Activated CD8-positive, alpha-beta memory T cell treated with anti-CD3 and anti-CD28 coated beads for 24 hours (primary cell): Measurements from ENCODE around the gene IDUA.
"Not testable (repeated sequence)": the region's sequence is repeated elsewhere in the genome, so short reads cannot be mapped to it uniquely, and the experiment has no call there.

ENCODE experiments used
- DNase-seq: peaks from one replicate; pipeline ENCODE4 v3.0.0-alpha.2; 2020

The IDUA gene

DNA sequence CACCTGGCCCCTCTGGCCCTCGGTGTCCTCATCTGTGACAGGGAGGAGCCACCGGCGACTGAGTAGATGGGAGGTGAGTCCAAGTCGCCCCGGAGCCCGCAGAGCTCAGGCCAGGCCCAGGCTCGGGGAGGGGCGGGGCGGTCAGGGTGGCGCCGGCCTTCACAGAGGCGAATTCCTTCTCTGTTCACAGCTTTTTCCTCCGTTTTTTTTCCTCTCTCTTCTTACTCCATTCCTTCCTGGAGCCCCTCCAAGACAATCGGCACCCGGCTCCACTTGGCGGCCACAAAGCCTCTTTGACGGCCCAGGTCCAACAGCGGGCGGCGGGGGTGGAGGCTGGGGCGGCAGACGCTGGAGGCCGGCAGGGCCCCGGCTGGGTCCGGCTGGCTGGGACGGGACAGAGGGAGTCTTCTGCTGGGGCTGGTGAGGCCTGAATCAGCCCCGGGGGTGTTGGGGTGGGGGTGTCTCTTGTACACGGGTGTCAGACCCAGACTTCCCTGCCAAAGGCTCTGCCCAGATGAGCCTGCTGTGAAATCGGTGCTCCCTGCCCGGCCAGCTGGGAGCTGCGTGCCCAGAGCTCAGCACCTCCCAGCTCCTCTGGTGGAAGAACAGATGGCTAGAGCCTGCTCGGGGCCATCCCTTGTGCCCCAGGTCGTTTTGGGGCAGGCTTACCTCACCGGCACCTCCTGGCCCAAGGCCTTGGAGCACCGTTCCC is 47.2 kb downstream of the IDUA start:
- DNase-seq: no peak

DNA sequence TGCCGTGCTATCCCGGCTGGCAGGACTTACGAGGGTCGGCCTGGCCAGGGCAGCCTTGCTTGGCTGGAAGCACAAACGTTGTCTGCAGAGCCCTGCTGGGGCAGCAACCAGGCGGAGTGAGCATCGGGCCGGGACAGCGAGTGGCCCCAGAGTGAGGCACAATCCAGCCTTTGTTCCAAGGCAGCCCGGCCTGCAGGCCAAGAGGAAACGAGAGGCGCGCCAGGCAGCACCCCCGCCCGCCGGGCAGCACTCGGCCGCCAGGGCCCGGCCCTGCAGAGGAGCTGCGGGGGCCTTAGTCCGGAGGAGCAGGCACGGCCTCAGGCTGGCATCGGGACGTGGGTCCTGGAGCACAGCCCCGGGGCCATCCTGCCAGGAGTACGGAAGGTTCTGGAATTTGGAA is 48.7 kb downstream of the IDUA start:
- no peak for DNase-seq

DNA sequence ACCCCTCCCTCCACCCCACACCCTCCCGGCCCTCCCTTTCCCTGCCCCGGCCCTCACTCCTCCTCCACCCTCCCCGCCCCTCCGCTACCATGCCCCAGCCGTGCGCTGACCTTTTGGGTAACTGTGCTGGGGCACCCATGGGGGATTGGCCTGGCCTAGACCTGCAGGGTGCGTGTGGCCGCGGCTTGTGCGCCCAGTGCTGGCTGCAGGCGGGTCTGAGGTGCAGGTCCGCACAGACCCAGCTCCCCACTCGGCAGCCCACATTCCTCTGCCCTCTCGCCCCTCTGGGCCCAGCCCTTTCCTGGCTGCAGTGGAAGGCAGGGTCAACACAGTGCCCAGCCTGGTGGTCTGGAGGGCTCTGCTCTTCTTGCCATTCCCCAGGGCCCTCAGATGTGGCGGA is 49.3 kb downstream of the IDUA start:
- no peak for DNase-seq

DNA sequence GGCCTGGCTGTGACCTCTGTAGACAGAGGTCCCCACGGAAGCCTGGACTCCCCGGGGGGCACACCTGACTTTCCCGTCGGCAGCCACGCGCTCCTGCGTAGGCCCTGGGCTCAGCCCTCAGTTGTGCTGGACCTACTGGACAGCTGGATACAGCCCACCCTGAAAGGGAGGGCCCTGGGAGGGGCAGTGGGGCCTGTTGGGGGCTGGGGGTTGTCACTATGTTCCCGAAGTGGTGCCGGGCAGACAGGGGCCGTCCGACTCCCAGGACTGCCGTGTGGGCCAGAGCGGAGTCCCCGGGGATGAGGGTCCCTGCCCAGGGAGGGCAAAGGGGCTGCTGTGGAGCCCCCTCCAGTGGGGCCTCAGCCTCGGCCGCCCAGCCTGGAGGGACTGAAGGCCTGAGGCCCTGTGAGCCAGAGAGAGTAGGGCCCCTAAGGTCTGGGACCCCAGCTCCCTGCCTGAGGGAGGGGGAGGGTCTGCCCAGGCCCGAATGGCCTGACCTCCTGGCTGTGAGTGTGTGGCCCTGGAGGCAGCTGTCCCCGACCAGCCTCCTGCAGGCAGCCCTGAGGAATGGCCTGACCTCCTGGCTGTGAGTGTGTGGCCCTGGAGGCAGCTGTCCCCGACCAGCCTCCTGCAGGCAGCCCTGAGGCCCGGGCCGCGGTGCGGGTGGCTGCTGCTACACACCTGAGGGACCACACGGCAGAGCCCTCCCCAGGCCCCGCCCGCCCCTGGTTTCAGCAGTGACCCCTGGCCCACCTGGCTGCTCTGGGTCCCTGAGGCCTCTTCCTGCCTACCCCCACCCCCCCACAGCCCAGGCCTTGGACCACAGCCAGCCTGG is 50.3 kb downstream of the IDUA start:
- DNase-seq: no peak

DNA sequence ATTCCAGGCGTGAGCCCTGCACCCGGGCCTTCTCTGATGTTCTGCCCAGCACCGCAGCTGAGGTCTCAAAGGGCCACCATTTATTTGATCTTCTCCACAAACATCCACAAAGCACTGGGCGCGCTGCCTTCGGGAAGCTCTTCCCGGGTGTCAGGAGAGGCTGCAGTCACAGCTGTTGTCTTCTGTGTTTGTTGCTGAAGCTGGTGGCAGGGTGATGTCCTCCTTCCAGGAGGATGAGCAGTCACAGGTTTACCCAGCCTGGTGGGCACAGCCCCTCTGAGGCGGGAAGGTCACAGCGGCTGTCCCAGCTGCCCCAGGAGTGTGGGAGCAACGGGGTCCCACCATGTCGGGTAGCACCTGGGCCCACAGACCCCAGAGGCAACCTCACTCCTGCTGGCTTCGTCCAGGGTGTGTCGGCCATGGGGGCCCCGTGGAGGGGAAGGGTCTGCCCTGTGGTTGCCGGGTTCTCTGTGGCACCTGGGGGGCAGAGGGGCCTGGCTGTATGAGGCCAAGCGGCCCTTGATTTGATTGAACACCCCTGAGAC is 52.2 kb downstream of the IDUA start:
- no peak for DNase-seq

DNA sequence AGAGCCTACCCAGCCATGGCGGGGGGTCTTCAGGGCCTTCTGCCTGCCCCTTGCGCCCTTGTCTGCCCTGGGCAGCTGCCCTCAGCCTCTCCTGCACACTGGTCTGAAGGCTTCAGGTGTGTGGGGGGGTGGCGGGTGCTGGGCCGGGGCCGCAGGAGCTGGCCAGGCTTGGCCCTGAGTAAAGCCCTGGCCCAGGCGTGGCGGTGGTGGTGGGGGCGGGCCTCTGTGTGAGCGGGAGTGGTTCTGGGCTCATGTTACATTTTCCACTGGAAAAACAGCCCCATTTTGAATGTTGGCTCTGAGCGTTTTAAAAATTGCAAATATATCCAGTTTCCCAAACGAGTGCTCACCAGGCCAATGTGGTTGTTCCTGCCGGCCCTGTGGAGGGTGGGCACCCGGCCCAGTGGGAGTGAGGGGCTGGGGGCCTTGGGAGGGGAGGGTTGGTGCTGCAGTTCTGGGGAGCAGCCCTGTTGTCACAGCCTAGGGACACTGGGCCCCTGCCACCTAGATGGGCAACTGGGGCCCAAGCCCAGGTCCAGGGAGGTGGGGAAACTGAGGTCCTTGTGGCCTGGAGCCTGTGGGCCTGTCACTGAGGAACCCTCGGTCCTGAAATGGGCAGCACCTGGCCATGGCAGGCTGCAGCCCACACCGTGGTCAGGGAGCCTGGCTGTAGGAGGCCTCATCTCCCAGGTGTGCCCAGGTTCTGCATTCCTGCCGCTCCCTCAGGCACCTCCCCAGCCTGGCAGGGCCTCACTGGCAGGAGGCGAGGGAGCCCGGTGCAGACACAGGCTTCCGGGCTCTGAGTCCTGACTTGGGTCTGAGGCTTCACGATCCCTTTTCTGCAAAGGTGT is 52.9 kb downstream of the IDUA start:
- no peak for DNase-seq

DNA sequence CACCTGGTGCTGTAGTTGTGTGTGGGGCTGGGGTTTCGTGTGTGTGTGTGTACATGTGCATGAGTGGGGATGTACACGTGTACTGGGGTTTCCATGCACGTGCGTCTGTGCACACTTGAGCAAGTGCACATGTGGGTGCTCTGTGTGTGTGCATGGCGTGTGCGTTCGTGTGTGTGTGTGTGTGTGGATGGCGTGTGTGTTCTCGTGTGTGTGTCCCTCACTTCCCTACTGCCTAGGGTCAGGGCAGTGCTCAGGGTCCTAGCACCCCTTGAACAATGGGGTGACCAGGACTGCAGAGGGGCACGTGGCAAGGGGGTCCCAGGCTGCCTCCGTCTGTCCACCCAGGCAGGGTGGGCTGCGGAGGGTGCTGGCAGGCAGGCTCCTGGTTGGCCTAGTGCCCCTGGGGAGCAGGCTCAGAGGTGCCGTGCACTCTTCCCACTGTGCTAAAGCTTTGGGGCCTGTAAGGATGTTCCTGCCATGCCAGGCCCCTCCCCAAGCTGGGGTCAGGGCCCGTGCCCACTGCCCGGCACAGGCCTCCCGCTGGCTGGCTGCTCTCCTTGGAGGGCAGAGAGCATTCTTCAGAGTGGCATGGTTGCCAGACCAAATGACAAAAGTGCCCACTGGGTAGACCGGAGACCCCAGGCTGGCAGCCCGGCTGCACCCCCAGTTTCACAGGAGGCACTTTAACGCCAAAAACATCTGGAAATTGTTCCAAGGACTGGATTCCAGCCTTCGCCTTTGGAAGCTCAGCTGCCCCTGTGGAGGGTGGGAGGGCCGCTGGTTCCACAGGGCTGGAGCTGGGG is 53.7 kb downstream of the IDUA start:
- DNase-seq: no peak

DNA sequence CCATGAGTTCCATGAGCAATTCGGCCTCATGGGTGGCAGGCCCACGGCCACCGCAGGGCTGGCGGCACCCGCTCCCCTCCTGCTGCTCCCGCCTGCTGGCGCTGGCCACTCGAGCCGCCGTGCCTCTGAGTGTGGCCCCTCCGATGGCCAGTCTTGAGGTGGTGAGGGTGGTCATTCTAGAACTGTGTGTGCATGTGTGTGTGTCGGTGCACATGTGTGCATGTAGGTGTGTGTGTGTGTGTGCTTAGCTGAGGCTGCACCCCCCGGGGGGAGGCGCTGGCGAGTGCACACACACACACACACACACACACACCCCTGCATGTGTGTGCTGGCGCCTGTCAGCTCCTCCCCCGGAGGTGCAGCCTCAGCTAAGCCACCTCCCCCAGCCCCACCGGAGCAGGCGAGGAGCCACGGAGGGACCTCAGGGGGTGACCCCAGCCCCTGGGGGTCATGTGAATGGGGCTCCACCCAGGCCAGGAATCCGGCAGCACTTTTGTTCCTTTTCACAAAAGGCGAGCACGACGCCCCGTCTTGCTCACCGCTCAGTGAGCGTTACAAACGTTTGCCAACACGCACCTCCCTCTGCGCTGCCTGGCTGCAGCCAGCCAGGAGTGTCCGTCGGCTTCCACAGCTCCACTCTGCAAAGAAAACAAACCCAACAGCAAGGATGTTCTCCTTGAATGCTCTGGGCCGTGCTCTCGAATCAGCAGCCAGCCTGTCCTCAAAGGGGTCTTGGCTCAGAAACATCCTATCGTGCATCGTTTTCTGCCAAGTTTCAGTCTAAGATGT is 54.5 kb downstream of the IDUA start:
- no peak for DNase-seq

DNA sequence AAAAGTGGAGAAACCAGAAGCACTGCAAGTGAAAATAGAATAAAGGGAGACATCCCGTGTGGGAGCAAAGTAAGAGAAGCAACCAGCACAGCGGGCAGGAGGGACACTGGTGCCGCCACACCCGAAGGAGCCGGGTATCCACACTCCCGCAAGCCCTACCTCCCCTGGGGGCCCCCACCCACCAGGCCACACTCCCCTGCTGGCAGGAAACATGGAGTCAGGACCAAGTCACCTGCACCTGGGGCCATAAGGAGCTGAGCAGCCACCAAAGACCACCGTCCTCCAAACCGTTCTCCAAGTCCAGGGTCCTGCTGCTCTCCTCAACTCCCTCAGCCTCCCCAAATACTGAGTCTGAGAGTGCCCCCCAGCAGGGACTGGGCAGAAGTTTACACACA is 55.1 kb downstream of the IDUA start:
- DNase-seq: no peak

DNA sequence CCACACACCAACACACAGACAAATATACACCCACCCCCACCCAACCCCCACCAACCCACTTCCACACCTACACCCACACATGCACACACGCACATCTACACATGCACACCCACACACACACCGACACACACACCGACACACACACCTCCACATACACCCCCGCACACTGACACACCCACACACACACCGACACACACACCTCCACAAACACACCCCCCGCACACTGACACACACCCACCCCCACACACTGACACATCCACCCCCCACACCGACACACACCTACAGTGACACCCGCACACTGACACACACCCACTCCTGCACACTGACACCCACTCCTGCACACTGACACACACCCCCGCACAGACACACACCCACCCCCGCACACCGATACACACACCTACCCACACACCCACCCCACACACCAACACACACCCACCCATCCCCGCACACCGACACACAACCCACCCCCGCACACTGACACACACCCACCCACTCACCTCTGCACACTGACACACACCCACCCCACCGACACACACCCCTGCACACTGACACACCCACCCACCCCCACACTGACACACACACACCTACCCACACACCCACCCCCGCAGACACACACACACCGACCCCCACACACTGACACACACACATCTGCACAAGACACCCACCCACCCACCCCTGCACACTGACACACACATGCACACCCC is 55.7 kb downstream of the IDUA start:
- no peak for DNase-seq

DNA sequence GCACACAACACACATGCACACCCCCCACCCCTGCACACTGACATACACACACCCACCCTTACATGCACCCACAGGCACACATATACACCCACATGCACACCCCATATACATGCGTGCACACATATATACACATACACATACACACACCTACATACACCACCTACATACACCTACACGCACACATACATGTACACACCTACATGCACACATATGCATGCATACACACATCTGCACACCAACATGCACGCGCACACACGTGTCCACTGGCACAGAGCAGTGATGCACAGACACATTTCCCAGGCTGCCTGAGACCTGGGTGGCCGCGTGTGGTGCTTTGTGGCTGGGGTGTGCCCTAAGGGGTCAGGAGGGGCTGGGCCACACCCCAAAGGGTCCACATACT is 56.3 kb downstream of the IDUA start:
- DNase-seq: no peak

DNA sequence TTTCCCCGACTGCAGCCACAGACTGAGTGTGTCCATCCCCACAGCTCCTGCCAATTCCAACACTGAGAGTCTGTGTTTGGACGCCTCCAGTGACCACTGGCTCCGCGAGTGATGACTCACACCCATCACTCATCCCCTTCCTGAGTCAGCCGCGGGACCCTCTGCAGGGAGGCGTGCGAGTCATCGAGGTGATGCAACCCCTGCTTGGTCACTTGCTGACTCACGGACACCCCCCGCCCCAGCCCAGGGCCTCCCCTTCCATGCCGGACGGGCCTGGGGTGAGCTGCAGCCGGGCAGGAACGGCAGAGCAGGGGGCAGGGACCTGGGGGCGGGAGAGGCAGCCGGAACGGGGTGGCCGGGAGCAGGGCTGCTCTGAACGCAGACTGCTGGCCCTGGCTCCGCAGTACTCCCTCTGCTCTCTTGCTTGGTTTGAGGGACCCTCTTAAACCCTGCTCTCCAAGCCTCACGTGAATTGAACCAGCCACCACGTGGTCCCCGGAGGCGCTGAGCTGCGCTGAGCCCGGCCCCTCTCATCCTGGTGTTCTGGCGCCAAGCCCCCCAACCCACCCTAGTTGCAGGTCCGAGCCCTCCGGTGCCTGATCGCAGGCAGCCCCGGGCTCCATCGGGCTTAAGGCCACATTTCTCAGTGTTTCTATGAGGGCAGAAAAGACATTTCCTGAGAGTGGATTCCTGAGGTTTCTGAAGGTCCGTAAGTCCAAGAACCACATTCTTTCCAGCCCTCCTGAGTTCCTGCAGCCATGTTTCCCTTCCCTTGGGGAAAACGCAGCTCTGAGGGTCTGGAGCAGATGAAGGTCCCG is 57.0 kb downstream of the IDUA start:
- DNase-seq: no peak

DNA sequence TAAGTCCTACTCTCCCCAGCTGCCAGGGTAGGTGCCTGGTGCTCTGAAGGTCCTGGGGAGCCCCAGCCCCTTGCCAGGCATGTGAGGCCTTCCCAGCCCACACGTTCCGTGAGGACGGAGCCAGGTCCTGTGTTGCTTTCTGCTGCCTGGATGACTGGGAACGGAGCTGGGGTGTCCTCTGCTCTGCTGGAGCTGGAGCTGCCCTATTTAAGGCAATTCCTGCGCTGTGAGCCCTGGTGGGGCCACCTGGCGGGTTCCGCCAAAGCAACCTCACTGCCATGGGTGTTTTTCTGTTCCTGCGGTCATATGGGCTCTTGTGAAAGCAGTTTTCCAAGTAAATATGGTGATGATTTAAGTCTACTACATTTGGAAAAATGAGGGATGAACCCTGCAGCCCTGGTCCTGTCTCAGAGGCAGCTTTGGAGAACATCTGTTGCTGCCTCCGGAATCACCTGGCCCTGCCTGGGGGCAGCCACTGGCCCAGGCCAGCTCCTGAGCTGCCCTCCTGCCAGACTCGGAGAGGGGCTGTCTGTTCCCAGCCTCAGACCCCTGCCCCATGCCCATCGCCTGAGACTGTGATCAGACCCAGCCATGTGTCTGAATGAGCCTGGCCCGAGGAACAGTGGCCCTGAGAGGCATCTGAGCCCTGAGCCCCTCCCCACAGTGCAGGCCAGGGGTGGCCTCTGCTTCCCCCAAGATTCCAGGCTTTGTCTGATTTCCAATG is 57.8 kb downstream of the IDUA start:
- no peak for DNase-seq

DNA sequence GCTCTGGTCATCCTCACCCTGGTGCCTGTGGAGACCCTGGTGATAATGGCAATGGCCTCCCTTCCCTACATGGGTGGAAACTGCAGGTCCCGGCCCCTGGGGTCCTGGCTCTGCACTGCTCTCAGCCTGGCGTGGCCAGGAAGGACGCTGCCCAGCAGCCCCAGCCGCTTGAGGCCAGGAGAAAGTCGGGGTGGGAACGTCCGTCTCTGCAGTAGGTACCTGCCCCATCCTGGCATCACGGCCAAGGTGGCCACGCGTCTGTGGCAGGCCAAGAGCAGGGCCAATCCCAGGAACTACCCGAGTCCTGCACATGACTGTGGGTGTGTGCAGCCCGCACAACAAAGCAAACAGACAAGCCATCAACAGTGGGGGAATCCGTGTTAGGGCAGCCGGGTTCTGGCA is 58.4 kb downstream of the IDUA start:
- DNase-seq: no peak

DNA sequence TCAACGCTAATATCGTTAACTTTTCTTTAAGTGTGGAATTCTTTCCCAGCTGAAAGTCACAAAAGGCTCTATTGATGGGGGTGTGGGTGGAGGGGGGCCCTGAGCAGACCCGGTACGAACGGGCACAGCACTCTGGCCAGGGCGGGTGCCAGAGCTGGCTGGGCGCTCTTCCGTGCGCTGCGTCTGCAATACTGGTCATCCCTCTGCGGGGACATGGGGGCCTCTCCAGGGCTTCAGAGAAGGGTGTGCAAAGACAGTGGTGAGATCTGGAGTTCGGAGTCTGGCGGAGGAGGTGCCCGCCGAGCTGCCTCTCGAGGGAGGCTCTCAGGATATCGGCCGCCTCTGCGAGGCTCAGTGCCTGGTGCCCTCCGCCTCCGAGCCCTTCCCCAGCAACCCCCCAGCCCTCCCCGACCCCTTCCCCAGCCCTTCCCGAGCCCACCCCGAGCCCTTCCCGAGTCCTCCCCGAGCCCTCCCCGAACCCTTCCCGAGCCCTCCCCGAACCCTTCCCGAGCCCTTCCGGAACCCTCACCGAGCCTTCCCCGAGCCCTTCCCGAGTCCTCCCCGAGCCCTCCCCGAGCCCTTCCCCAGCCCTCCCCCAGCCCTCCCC is 58.9 kb downstream of the IDUA start:
- DNase-seq: no peak

DNA sequence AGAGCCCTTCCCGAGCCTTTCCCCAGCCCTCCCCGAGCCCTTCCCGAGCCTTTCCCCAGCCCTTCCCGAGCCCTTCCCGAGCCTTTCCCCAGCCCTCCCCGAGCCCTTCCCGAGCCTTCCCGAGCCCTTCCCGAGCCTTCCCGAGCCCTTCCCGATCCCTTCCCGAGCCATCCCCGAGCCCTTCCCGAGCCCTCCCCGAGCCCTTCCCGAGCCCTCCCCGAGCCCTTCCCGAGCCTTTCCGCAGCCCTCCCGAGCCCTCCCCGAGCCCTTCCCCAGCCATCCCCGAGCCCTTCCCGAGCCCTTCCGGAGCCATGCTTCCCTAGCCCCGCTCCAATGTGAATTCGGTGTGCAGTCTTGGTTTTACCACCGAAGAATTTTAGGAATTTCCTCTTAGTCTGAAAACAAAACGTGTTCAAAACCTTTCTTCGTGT is 59.8 kb downstream of the IDUA start:
- DNase-seq: not testable (repeated sequence)

DNA sequence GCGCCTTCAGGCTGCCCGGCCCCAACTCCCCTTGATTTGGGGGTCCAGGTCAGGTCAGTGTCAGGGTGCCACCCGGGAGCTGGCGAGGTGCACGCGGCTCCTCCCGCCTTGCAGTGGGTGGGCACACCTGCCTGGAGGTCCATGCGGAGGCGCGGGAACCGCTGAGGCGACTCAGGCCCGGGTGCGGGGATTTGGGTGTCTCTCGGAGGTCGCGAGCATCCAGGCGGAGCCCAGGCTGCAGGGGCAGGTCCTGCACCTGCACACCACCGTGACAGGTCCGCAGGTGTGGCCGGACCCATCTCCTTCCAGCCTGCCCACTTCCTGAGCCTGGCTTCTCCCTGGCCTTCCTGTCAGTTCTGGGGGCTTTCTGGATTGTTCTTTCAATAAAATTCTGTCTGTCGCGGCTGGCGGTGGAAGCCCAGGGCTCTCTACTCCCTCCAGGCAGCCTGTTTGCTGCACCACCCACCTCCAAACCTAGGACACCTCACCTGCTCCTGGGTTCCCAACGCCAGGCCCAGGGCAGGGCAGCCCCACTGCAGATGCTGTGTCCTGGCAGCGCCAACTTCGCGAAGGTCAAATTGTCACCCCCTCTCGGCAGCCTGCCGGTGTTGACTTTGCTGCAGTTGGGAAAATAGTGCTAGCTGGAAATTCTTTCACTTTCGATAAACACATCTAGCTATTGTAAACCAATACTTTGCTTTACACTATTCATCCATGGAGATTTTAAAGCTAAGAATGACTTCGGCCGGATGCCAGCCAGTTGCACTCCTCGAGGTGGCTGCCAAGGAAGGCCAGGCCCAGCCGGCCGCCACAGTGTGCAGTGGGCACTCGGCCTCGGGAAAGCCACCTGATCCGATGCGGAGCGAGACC is 60.5 kb downstream of the IDUA start:
- DNase-seq: no peak
